Upper lobe of left lung (tissue), 6 donors: ENCODE results near the gene SH3GL1. TPM values are rescaled to one million over a fixed set of nuclear protein-coding genes. Genes with fewer than 3 reads are reported as not detected.

Experiments
- ATAC-seq, 2 donors: fragments of 200-7000 bp; cut with Tn5 transposase; one replicate each; pipeline ENCODE4 v1.9.1; 2022; ENCODE audit warnings: mild to moderate bottlenecking in 2 of 2, moderate library complexity in 2 of 2; ENCODE audit not compliant: low FRiP score in 2 of 2
- DNase-seq, 2 donors: peaks; one replicate each; pipeline ENCODE4 v3.0.0-alpha.2; 2019 to 2020
- H3K27ac ChIP-seq, 4 donors: fragments of 200-600 bp; sonication (generic); one replicate each; pipeline ENCODE4 v1.5.1; 2016 to 2019
- H3K27me3 ChIP-seq, 4 donors: fragments of 200-600 bp; sonication (generic); one replicate each; pipeline ENCODE4 v1.5.1; 2017 to 2019
- H3K36me3 ChIP-seq, 4 donors: fragments of 200-600 bp; sonication (generic); one replicate each; pipeline ENCODE4 v1.5.1; 2016 to 2019
- H3K4me1 ChIP-seq, 4 donors: fragments of 200-600 bp; sonication (generic); one replicate each; pipeline ENCODE4 v1.5.1; 2018 to 2019
- H3K4me3 ChIP-seq, 4 donors: fragments of 200-600 bp; sonication (generic); one replicate each; pipeline ENCODE4 v1.5.1; 2017 to 2019; ENCODE audit warnings: mild to moderate bottlenecking in 2 of 4, moderate library complexity in 1 of 4
- H3K9me3 ChIP-seq, 4 donors: fragments of 200-600 bp; sonication (generic); one replicate each; pipeline ENCODE4 v1.5.1; 2018 to 2019
- CTCF ChIP-seq, 6 experiments: fragments of 450-650 bp in 4 of 6; fragments of 200-600 bp in 2 of 6; sonication (generic) in 2 of 6; IDR thresholded peaks; one replicate each; pipeline ENCODE4 v1.5.1; 2016 to 2019; ENCODE audit warnings: antibody characterized with exemption in 6 of 6
- EP300 ChIP-seq, 4 donors: sonication (generic); formaldehyde crosslinking; IDR thresholded peaks; one replicate each; pipeline ENCODE4 v1.5.1; 2017; ENCODE audit warnings: antibody characterized with exemption in 4 of 4, control low read depth in 2 of 4
- POLR2A ChIP-seq, 4 donors: fragments of 450-650 bp; IDR thresholded peaks; one replicate each; pipeline ENCODE4 v1.5.1; 2016 to 2017; ENCODE audit warnings: antibody characterized with exemption in 4 of 4, mild to moderate bottlenecking in 2 of 4
- POLR2AphosphoS5 ChIP-seq, 2 donors: sonication (generic); formaldehyde crosslinking; IDR thresholded peaks; one replicate each; pipeline ENCODE4 v1.5.1; 2017; ENCODE audit warnings: antibody characterized with exemption in 2 of 2
- WGBS, 2 donors: methylation state at CpG; one replicate each; pipeline ENCODE4 v1.1.5; 2017 to 2018; 5-methylcytosine and 5-hydroxymethylcytosine counted together
- small RNA-seq, 4 donors: library from RNA; depleted of rRNA; stranded (forward); fragments of <200 nt; gene quantifications; one replicate each; pipeline ENCODE3, GENCODE V24; 2016
- total RNA-seq, 6 donors: library from RNA; depleted of rRNA in 4 of 6; stranded (reverse); fragments of >200 nt in 4 of 6; gene quantifications; one replicate each; pipeline versions ENCODE4 v1.1.0 to v1.2.1, GENCODE V29; 2016 to 2021
- donor health status: DM: no; HTN: no; CAD: no; lungs with moderate emphysema.
- donor health status: DM: no; HTN: yes; CAD: no; lungs with severe emphysema.

Gene SH3GL1
- total RNA-seq, 6 donors from 2014 or later, result 27.4 to 60.1 (median 53.8) TPM

- Histone ChIP-seq H3K27ac (no peak overlapping the region), H3K9me3 (no peaks in the 10 kb centered on the region), H3K4me1 (peaks cover 0 to 4% (median under 1%) of the 10 kb centered on the region in 4 donors), H3K36me3 (no peaks in the 10 kb centered on the region), H3K4me3 (no peak overlapping the region), H3K27me3 (no peaks in the 10 kb centered on the region)
- no peak for ATAC-seq
- whole genome bisulfite sequencing, 2 donors, result 94 to 100% methylated on average over 2 of the region's 2 CpGs
- no peak for TF ChIP-seq POLR2A (IDR thresholded peaks at IDR 0.05)
- no peak for TF ChIP-seq CTCF (IDR thresholded peaks at IDR 0.05)
- TF ChIP-seq POLR2AphosphoS5 (IDR thresholded peaks at IDR 0.05), result no peak
- TF ChIP-seq EP300 (IDR thresholded peaks at IDR 0.05), result no peak
- no peak for DNase-seq
Measured at GRCh38 chr19:4319067-4319718, 81.2 kb downstream of the SH3GL1 start.

GRCh38 chr19:4318460-4318859 lies 81.9 kb downstream of the SH3GL1 start:
- Histone ChIP-seq H3K9me3 (no peaks in the 10 kb centered on the region), H3K4me3 (no peak overlapping the region), H3K36me3 (no peaks in the 10 kb centered on the region), H3K27ac (no peak overlapping the region), H3K27me3 (no peaks in the 10 kb centered on the region), H3K4me1 (peaks cover 0 to 8% (median 4%) of the 10 kb centered on the region in 4 donors)
- TF ChIP-seq EP300 (IDR thresholded peaks at IDR 0.05) (no peak), POLR2AphosphoS5 (IDR thresholded peaks at IDR 0.05) (no peak), CTCF (IDR thresholded peaks at IDR 0.05) (no peak), POLR2A (IDR thresholded peaks at IDR 0.05) (no peak)
- WGBS, 2 donors, result 93 to 95% methylated on average over 7 of the region's 7 CpGs
- no peak for ATAC-seq
- DNase-seq, result no peak

GRCh38 chr19:4316956-4317355 lies 83.4 kb downstream of the SH3GL1 start:
- ATAC-seq (no peak), DNase-seq (no peak)
- H3K27ac ChIP-seq, result no peak overlapping the region
- H3K36me3 ChIP-seq, result no peaks in the 10 kb centered on the region
- no peaks in the 10 kb centered on the region for H3K27me3 ChIP-seq
- WGBS, 2 donors, result 87 to 91% methylated on average over 9 of the region's 9 CpGs
- no peak for TF ChIP-seq CTCF (IDR thresholded peaks at IDR 0.05)
- TF ChIP-seq POLR2AphosphoS5 (IDR thresholded peaks at IDR 0.05), result no peak
- TF ChIP-seq EP300 (IDR thresholded peaks at IDR 0.05), result no peak
- no peak for TF ChIP-seq POLR2A (IDR thresholded peaks at IDR 0.05)
- H3K9me3 ChIP-seq, result no peaks in the 10 kb centered on the region
- no peak overlapping the region for H3K4me3 ChIP-seq
- peaks cover 0 to 8% (median 4%) of the 10 kb centered on the region in 4 donors for H3K4me1 ChIP-seq

- Histone ChIP-seq H3K36me3 (no peaks in the 10 kb centered on the region), H3K27ac (no peak overlapping the region), H3K4me1 (peaks cover 0 to 8% (median 4%) of the 10 kb centered on the region in 4 donors), H3K27me3 (no peaks in the 10 kb centered on the region), H3K4me3 (no peak overlapping the region), H3K9me3 (no peaks in the 10 kb centered on the region)
- ATAC-seq, result no peak
- DNase-seq, result no peak
- WGBS, 2 donors, result 40 to 44% methylated on average over 12 of the region's 12 CpGs
- no peak for TF ChIP-seq CTCF (IDR thresholded peaks at IDR 0.05)
- no peak for TF ChIP-seq POLR2A (IDR thresholded peaks at IDR 0.05)
- TF ChIP-seq EP300 (IDR thresholded peaks at IDR 0.05), result no peak
- TF ChIP-seq POLR2AphosphoS5 (IDR thresholded peaks at IDR 0.05), result no peak
Measured at GRCh38 chr19:4313847-4314490, 86.4 kb downstream of the SH3GL1 start.

Small RNA genes lying within 50 kb of the gene (small RNA-seq; reads per million reads assigned to genes)
- 0 reads per million in 4 donors for gene MIR4746

Other genes starting within 250 kb of the SH3GL1 start
- under 1 TPM in 1 of 6 donors, not detected in 5; 0.14 TPM for gene CREB3L3, start 246.9 kb downstream of the SH3GL1 start, total RNA-seq
- gene SIRT6, start 218.0 kb downstream of the SH3GL1 start, total RNA-seq, result 10 to 100 TPM; 20.8 to 55.0 (median 27.8) TPM
- 10 to 100 TPM in 1 of 6 donors, 1 to 10 TPM in 3, under 1 TPM in 2; 0.46 to 10.5 (median 1.3) TPM for gene ANKRD24, start 217.9 kb downstream of the SH3GL1 start, total RNA-seq
- 1 to 10 TPM; 1.7 to 7.4 (median 2.5) TPM for gene EBI3, start 171.0 kb downstream of the SH3GL1 start, total RNA-seq
- 10 to 100 TPM; 18.8 to 36.6 (median 25.4) TPM for gene YJU2, start 153.5 kb downstream of the SH3GL1 start, total RNA-seq
- under 1 TPM in 1 of 6 donors, not detected in 5; 0.98 TPM for gene SHD, start 121.3 kb downstream of the SH3GL1 start, total RNA-seq
- gene TMIGD2, start 98.2 kb downstream of the SH3GL1 start, total RNA-seq, result 1 to 10 TPM in 3 of 6 donors, under 1 TPM in 2, not detected in 1; 0.30 to 1.9 (median 1.3) TPM
- gene FSD1, start 95.9 kb downstream of the SH3GL1 start, total RNA-seq, result 1 to 10 TPM in 2 of 6 donors, under 1 TPM in 4; 0.54 to 2.1 (median 0.82) TPM
- 10 to 100 TPM; 11.2 to 39.8 (median 14.7) TPM for gene STAP2, start 61.7 kb downstream of the SH3GL1 start, total RNA-seq
- gene MPND, start 57.0 kb downstream of the SH3GL1 start, total RNA-seq, result 10 to 100 TPM in 4 of 6 donors, 1 to 10 TPM in 2; 7.7 to 37.1 (median 15.6) TPM
- 10 to 100 TPM in 3 of 6 donors, 1 to 10 TPM in 3; 3.3 to 16.8 (median 10.1) TPM for gene CHAF1A, start 2.1 kb upstream of the SH3GL1 start, total RNA-seq
- gene UBXN6, start 57.2 kb upstream of the SH3GL1 start, total RNA-seq, result 100 to 1,000 TPM in 4 of 6 donors, 10 to 100 TPM in 2; 48.1 to 186 (median 111) TPM
- gene HDGFL2, start 71.8 kb upstream of the SH3GL1 start, total RNA-seq, result 10 to 100 TPM; 23.9 to 71.2 (median 37.6) TPM
- 10 to 100 TPM in 1 of 6 donors, 1 to 10 TPM in 5; 1.8 to 11.5 (median 3.8) TPM for gene PLIN4, start 117.9 kb upstream of the SH3GL1 start, total RNA-seq
- 10 to 100 TPM; 13.5 to 97.4 (median 23.0) TPM for gene PLIN5, start 134.7 kb upstream of the SH3GL1 start, total RNA-seq
- gene LRG1, start 139.5 kb upstream of the SH3GL1 start, total RNA-seq, result 10 to 100 TPM in 4 of 6 donors, 1 to 10 TPM in 2; 7.3 to 19.9 (median 12.2) TPM
- 10 to 100 TPM in 2 of 6 donors, 1 to 10 TPM in 4; 3.4 to 33.1 (median 7.6) TPM for gene SEMA6B, start 159.1 kb upstream of the SH3GL1 start, total RNA-seq
- gene TNFAIP8L1, start 239.0 kb upstream of the SH3GL1 start, total RNA-seq, result 10 to 100 TPM in 3 of 6 donors, 1 to 10 TPM in 3; 4.4 to 17.5 (median 11.4) TPM